IMR-90 (cell line): ENCODE results near the gene PLXNC1. TPM values are rescaled to one million over a fixed set of nuclear protein-coding genes. Genes with fewer than 3 reads are reported as not detected.

Experiments
- ATAC-seq: fragments of 200-7000 bp; cut with Tn5 transposase; 2 replicates; pipeline ENCODE4 v1.9.1; 2020; ENCODE audit warnings: low read depth, mild to moderate bottlenecking, moderate library complexity
- BruUV-seq: library from RNA; stranded (reverse); fragments of 400-500 nt; replicated peaks from 2 replicates; lab custom pipeline; 2021; lab: Mats Ljungman, UMichigan
- CTCF ChIA-PET: fragments of 300-600 bp; formaldehyde crosslinking; extraction: SDS; loops from one replicate; lab custom pipeline; 2021; ENCODE audit warnings: antibody characterized with exemption; lab: Yijun Ruan, JAX
- POLR2A ChIA-PET: fragments of 300-600 bp; sonication (Branson Sonifier 250); formaldehyde crosslinking; loops from one replicate; lab custom pipeline; 2022; ENCODE audit warnings: antibody characterized with exemption; ENCODE audit not compliant: unreplicated experiment; lab: Charles Lee
- DNase-seq: peaks from one replicate; pipeline ENCODE4 v3.0.0; 2013
- H2AFZ ChIP-seq: replicated peaks from 2 replicates; pipeline ENCODE3; 2013; ENCODE audit warnings: low read length, mild to moderate bottlenecking; ENCODE audit not compliant: poor library complexity
- H2AK5ac ChIP-seq: 2 replicates; pipeline ENCODE4 v1.6.1; 2013; ENCODE audit warnings: low read depth, low read length, inconsistent platforms
- H2AK9ac ChIP-seq: replicated peaks from 2 replicates; pipeline ENCODE3; 2013; ENCODE audit warnings: mild to moderate bottlenecking, low read depth, low read length, moderate library complexity; ENCODE audit not compliant: poor library complexity
- H2BK120ac ChIP-seq: 2 replicates; pipeline ENCODE4 v1.6.1; 2013; ENCODE audit warnings: low read depth, low read length, inconsistent platforms
- H2BK15ac ChIP-seq: 3 replicates; pipeline ENCODE4 v1.6.1; 2013; ENCODE audit warnings: low read depth, low read length, inconsistent platforms
- H2BK20ac ChIP-seq: 2 replicates; pipeline ENCODE4 v1.6.1; 2013; ENCODE audit warnings: low read depth, mild to moderate bottlenecking, inconsistent platforms, low read length, moderate library complexity
- H2BK5ac ChIP-seq: 2 replicates; pipeline ENCODE4 v1.6.1; 2013; ENCODE audit warnings: mild to moderate bottlenecking, low read depth, low read length, inconsistent platforms; ENCODE audit not compliant: poor library complexity, severe bottlenecking
- H3K14ac ChIP-seq: replicated peaks from 2 replicates; pipeline ENCODE4 v1.6.1; 2013; ENCODE audit warnings: low read depth, low read length, inconsistent platforms
- H3K18ac ChIP-seq: 2 replicates; pipeline ENCODE4 v1.6.1; 2013; ENCODE audit warnings: low read depth, low read length, control low read depth
- H3K23ac ChIP-seq: 2 replicates; pipeline ENCODE4 v1.6.1; 2013; ENCODE audit warnings: low read depth, low read length, inconsistent platforms
- H3K27ac ChIP-seq: 2 replicates; pipeline ENCODE4 v1.5.1; 2013; ENCODE audit warnings: mild to moderate bottlenecking, control low read depth, low read length; ENCODE audit not compliant: insufficient read depth
- H3K27me3 ChIP-seq: 2 replicates; pipeline ENCODE4 v1.6.1; 2013; ENCODE audit warnings: low read length; ENCODE audit not compliant: control insufficient read depth, insufficient read depth
- H3K36me3 ChIP-seq: 2 replicates; pipeline ENCODE4 v1.6.1; 2013; ENCODE audit warnings: low read length, mixed read lengths; ENCODE audit not compliant: control insufficient read depth, insufficient read depth
- H3K4ac ChIP-seq: 2 replicates; pipeline ENCODE4 v1.6.1; 2013; ENCODE audit warnings: low read depth, low read length, inconsistent platforms
- H3K4me1 ChIP-seq: 2 replicates; pipeline ENCODE4 v1.6.1; 2013; ENCODE audit warnings: low read length, mixed read lengths; ENCODE audit not compliant: control insufficient read depth, insufficient read depth
- H3K4me2 ChIP-seq: 2 replicates; pipeline ENCODE4 v1.6.1; 2013; ENCODE audit warnings: low read depth, mild to moderate bottlenecking, control low read depth, low read length, moderate library complexity
- H3K4me3 ChIP-seq: 2 replicates; pipeline ENCODE4 v1.5.1; 2013; ENCODE audit warnings: low read depth, mild to moderate bottlenecking, control low read depth, low read length, moderate library complexity; ENCODE audit not compliant: insufficient read depth
- H3K56ac ChIP-seq: 2 replicates; pipeline ENCODE4 v1.6.1; 2013; ENCODE audit warnings: low read length, inconsistent platforms; ENCODE audit not compliant: insufficient read depth; ENCODE audit errors: extremely low read depth
- H3K79me1 ChIP-seq, 2 experiments: 2 replicates each; pipeline ENCODE4 v1.6.1; 2013; ENCODE audit warnings: low read length in 2 of 2, inconsistent platforms in 1 of 2, low read depth in 1 of 2
- H3K9ac ChIP-seq: 2 replicates; pipeline ENCODE4 v1.6.1; 2013; ENCODE audit warnings: low read depth, low read length, control low read depth
- H3K9me1 ChIP-seq: 2 replicates; pipeline ENCODE4 v1.6.1; 2013; ENCODE audit warnings: low read length, inconsistent platforms; ENCODE audit not compliant: insufficient read depth
- H3K9me3 ChIP-seq: 2 replicates; pipeline ENCODE4 v1.6.1; 2013; ENCODE audit warnings: low read length; ENCODE audit not compliant: control insufficient read depth, insufficient read depth
- H4K20me1 ChIP-seq: 2 replicates; pipeline ENCODE4 v1.6.1; 2013; ENCODE audit warnings: low read length, inconsistent platforms; ENCODE audit not compliant: insufficient read depth
- H4K5ac ChIP-seq: 2 replicates; pipeline ENCODE4 v1.6.1; 2013; ENCODE audit warnings: mild to moderate bottlenecking, low read depth, low read length, control low read depth
- H4K8ac ChIP-seq, 2 experiments: 2 replicates each; pipeline ENCODE4 v1.6.1; 2013; ENCODE audit warnings: low read depth in 2 of 2, low read length in 2 of 2, control low read depth in 1 of 2, inconsistent platforms in 1 of 2
- H4K91ac ChIP-seq: 2 replicates; pipeline ENCODE4 v1.6.1; 2013; ENCODE audit warnings: low read depth, low read length, inconsistent platforms; ENCODE audit not compliant: insufficient read depth
- BHLHE40 ChIP-seq: fragments of 150-350 bp; IDR thresholded peaks from 2 replicates; pipeline ENCODE4 v1.6.1; 2016; ENCODE audit warnings: mild to moderate bottlenecking, low read depth, low read length
- CHD1 ChIP-seq: IDR thresholded peaks from 2 replicates; pipeline ENCODE4 v1.6.1; 2012; ENCODE audit warnings: low read depth, low read length, improper control_type of control experiment
- CTCF ChIP-seq: conservative IDR thresholded peaks from 2 replicates; pipeline ENCODE4 v1.5.1; 2012; ENCODE audit warnings: mild to moderate bottlenecking, low read depth, low read length, improper control_type of control experiment
- MAFK ChIP-seq: IDR thresholded peaks from 2 replicates; pipeline ENCODE4 v1.6.1; 2012; ENCODE audit warnings: low read depth, low read length, improper control_type of control experiment
- MAZ ChIP-seq: IDR thresholded peaks from 2 replicates; pipeline ENCODE4 v1.6.1; 2012; ENCODE audit warnings: low read depth, mild to moderate bottlenecking, low read length, improper control_type of control experiment, moderate library complexity, borderline replicate concordance
- MXI1 ChIP-seq: IDR thresholded peaks from 2 replicates; pipeline ENCODE4 v1.6.1; 2012; ENCODE audit warnings: low read depth, mild to moderate bottlenecking, low read length, moderate library complexity, borderline replicate concordance
- NFE2L2 ChIP-seq: fragments of 150-350 bp; IDR thresholded peaks from 2 replicates; pipeline ENCODE4 v1.6.1; 2016; ENCODE audit warnings: low read depth, mild to moderate bottlenecking, low read length
- POLR2A ChIP-seq: IDR thresholded peaks from 2 replicates; pipeline ENCODE4 v1.6.1; 2012; ENCODE audit warnings: mild to moderate bottlenecking, low read depth, low read length
- RAD21 ChIP-seq: IDR thresholded peaks from 2 replicates; pipeline ENCODE4 v1.6.1; 2012; ENCODE audit warnings: low read length, improper control_type of control experiment
- RFX5 ChIP-seq: IDR thresholded peaks from 2 replicates; pipeline ENCODE4 v1.8.0; 2012; ENCODE audit warnings: low read depth, mild to moderate bottlenecking, low read length, moderate library complexity
- SMC3 ChIP-seq: fragments of 150-350 bp; IDR thresholded peaks from 2 replicates; pipeline ENCODE4 v1.6.1; 2016; ENCODE audit warnings: low read depth, mild to moderate bottlenecking, antibody characterized with exemption, low read length, moderate library complexity
- USF2 ChIP-seq: fragments of 150-350 bp; IDR thresholded peaks from 2 replicates; pipeline ENCODE4 v1.6.1; 2017; ENCODE audit warnings: mild to moderate bottlenecking, antibody characterized with exemption, low read length, low read depth
- WGBS, 2 experiments: methylation state at CpG; one replicate each; pipeline versions ENCODE4 v1.1.5 to v1.1.7; 2013; ENCODE audit warnings: missing lambda C conversion rate in 2 of 2; ENCODE audit not compliant: insufficient read length in 1 of 2; ENCODE audit errors: extremely low coverage in 2 of 2; 5-methylcytosine and 5-hydroxymethylcytosine counted together
- dilution Hi-C: fragments of 300-500 bp; cut with HindIII; formaldehyde crosslinking; loops from one replicate; pipeline ENCODE4 v1.14.3; 2018; ENCODE audit warnings: low sequenced_read_pairs; ENCODE audit not compliant: unreplicated experiment
- in situ Hi-C: fragments of 300-500 bp; cut with MboI; formaldehyde crosslinking; loops from 3 replicates; pipeline ENCODE4 v1.14.3; 2019; ENCODE audit warnings: low sequenced_read_pairs, inconsistent platforms, mixed read lengths
- intact Hi-C: fragments of 100-400 bp; cut with micrococcal nuclease; formaldehyde crosslinking; loops from 2 replicates; pipeline ENCODE4 v1.10.0; 2022
- polyA plus RNA-seq, 3 experiments: library from polyadenylated mRNA; depleted of rRNA; stranded (reverse); fragments of >200 nt; gene quantifications; 2 replicates each; pipeline ENCODE4 v1.2.3, GENCODE V29; 2012; ENCODE audit warnings: low replicate concordance in 1 of 3
- total RNA-seq: library from RNA; depleted of rRNA; stranded (reverse); fragments of >200 nt; gene quantifications from 2 replicates; pipeline ENCODE4 v1.2.3, GENCODE V29; 2012

The PLXNC1 gene
- total and polyA plus RNA-seq, 2 of the 4 experiments (the other 2 are of a cell fraction): 1.0 to 1.6 TPM

- Histone ChIP-seq H3K4me3 (no peak overlapping the region), H3K56ac (no peak overlapping the region), H3K27me3 (peaks cover 24% of the 10 kb centered on the region), H3K36me3 (no peaks in the 10 kb centered on the region), H2BK5ac (no peak overlapping the region), H3K4me2 (no peak overlapping the region), H3K79me1 (no peaks in the 10 kb centered on the region), H2AK5ac (no peak overlapping the region), H3K23ac (no peak overlapping the region), H3K9me1 (no peaks in the 10 kb centered on the region), H3K27ac (no peak overlapping the region), H2AK9ac (no peak overlapping the region), H3K9ac (no peak overlapping the region), H2AFZ (no peak overlapping the region), H3K9me3 (peaks cover 3% of the 10 kb centered on the region), H4K91ac (no peak overlapping the region), H4K5ac (no peak overlapping the region), H3K14ac (no peak overlapping the region), H3K18ac (no peak overlapping the region), H3K4ac (no peak overlapping the region), H3K4me1 (0 out of 2 replicates have a peak, but pooled peaks cover 2% of the 10 kb centered on the region), H2BK20ac (no peak overlapping the region), H2BK120ac (no peak overlapping the region), H4K20me1 (no peaks in the 10 kb centered on the region), H4K8ac (no peak overlapping the region), H2BK15ac (no peak overlapping the region)
- dilution Hi-C loops (no loop called here), in situ Hi-C loops (no loop called here), intact Hi-C loops (no loop called here)
- no peak for TF ChIP-seq USF2
- no peak for TF ChIP-seq MAFK
- no peak for TF ChIP-seq MXI1
- TF ChIP-seq NFE2L2: no peak
- no peak for TF ChIP-seq SMC3
- TF ChIP-seq CHD1: no peak
- TF ChIP-seq MAZ: no peak
- TF ChIP-seq BHLHE40: no peak
- no peak for TF ChIP-seq CTCF
- no peak for TF ChIP-seq RAD21
- TF ChIP-seq RFX5: no peak
- no peak for TF ChIP-seq POLR2A
- 0 out of 2 replicates have a peak, but pooled peaks have one; percentile 16 for ATAC-seq
- POLR2A ChIA-PET: no interaction called here
- CTCF ChIA-PET: interaction anchor here (0.6 kb wide), 1 partner anchor 31 kb away, joined by 5 read pairs; no protein-coding TSS in a partner anchor
- DNase-seq: no peak
- BruUV-seq: no TSS peak
- 47% methylated on average over 2 of the region's 5 CpGs; no CpG with 5 or more reads in 1 of the 2 experiments for WGBS, 2 experiments
Measured at GRCh38 chr12:94182986-94183707, 34.8 kb downstream of the PLXNC1 start.
